HG03565 (cell line): ENCODE data around the gene MUCL1.

Experiments used
- ATAC-seq: cut with Tn5 transposase; IDR thresholded peaks from one replicate; pipeline ENCODE4 v1.9.1; 2021; ENCODE audit warnings: mild to moderate bottlenecking, moderate library complexity; ENCODE audit not compliant: unreplicated experiment

Gene MUCL1

GRCh38 chr12:54891717-54892478 is 37.6 kb downstream of the MUCL1 start:
- no peak for ATAC-seq
